GM12864 (cell line): ENCODE results near the gene FBXL14.

ENCODE experiments used
- DNase-seq: peaks from one replicate; pipeline ENCODE4 v3.0.0-alpha.2; 2011; ENCODE audit warnings: low read depth
- H3K4me3 ChIP-seq: 2 replicates; pipeline ENCODE4 v1.5.1; 2011; ENCODE audit warnings: mild to moderate bottlenecking, low read depth, low read length, control low read depth
- CTCF ChIP-seq: IDR thresholded peaks from 2 replicates; pipeline ENCODE4 v1.5.1; 2011; ENCODE audit warnings: low read depth, mild to moderate bottlenecking, moderate library complexity, low read length, control low read depth, inconsistent platforms; ENCODE audit errors: missing control alignments

The FBXL14 gene

GRCh38 chr12:1619587-1619986 lies 25.2 kb upstream of the FBXL14 start:
- DNase-seq = peak; percentile 49
- no peak for TF ChIP-seq CTCF
- H3K4me3 ChIP-seq = no peak overlapping the region

GRCh38 chr12:1619159-1619558 lies 24.8 kb upstream of the FBXL14 start:
- no peak overlapping the region for H3K4me3 ChIP-seq
- DNase-seq = no peak
- TF ChIP-seq CTCF = no peak

DNA sequence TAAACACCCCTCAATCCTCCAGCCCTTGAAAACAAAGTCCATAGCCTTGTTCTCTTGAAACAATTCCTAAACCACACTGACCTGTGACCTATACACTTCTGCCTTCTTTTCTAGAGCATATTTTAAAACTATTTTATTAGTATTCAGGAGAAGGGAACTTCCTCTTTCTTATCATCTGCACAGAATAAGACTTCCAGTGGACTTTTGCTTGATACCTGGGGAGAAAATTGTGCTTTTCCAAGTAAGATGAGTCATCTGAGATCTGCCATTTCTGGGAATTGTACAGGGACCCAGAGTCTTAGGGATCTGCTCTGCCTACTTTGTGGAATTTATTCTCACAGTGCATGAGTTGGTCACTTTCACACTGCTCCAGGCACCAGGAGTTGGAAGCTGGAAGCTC lies 24.1 kb upstream of the FBXL14 start:
- no peak for TF ChIP-seq CTCF
- DNase-seq = no peak
- no peak overlapping the region for H3K4me3 ChIP-seq

- DNase-seq = no peak
- H3K4me3 ChIP-seq = no peak overlapping the region
- no peak for TF ChIP-seq CTCF
These were observed 22.1 kb upstream of the FBXL14 start for GRCh38 chr12:1616233-1617066.

DNA sequence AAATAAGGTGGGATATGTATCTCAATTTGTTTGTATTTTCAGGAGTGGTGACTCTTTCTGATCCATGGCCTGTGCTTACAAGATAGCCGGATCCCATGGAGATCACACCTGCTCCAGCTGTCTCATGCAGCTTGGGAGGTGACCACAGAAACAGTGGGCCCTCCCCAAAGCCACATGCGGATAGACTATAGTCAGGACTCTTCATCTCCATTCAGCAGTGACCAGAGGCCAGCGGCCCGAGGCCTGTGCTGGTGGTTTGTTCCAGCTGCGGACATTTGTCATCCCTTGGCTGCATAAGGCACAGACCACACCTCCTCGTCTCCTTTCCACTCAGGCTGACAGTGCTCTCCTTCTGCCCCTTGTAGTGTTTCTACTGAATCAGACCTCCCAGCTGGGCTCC lies 20.0 kb upstream of the FBXL14 start:
- no peak overlapping the region for H3K4me3 ChIP-seq
- no peak for TF ChIP-seq CTCF
- DNase-seq = no peak

GRCh38 chr12:1613860-1614259 lies 19.5 kb upstream of the FBXL14 start:
- H3K4me3 ChIP-seq = no peak overlapping the region
- DNase-seq = no peak
- no peak for TF ChIP-seq CTCF
